ENCODE measurements around the gene EVX1.

EVX1 gene

DNA sequence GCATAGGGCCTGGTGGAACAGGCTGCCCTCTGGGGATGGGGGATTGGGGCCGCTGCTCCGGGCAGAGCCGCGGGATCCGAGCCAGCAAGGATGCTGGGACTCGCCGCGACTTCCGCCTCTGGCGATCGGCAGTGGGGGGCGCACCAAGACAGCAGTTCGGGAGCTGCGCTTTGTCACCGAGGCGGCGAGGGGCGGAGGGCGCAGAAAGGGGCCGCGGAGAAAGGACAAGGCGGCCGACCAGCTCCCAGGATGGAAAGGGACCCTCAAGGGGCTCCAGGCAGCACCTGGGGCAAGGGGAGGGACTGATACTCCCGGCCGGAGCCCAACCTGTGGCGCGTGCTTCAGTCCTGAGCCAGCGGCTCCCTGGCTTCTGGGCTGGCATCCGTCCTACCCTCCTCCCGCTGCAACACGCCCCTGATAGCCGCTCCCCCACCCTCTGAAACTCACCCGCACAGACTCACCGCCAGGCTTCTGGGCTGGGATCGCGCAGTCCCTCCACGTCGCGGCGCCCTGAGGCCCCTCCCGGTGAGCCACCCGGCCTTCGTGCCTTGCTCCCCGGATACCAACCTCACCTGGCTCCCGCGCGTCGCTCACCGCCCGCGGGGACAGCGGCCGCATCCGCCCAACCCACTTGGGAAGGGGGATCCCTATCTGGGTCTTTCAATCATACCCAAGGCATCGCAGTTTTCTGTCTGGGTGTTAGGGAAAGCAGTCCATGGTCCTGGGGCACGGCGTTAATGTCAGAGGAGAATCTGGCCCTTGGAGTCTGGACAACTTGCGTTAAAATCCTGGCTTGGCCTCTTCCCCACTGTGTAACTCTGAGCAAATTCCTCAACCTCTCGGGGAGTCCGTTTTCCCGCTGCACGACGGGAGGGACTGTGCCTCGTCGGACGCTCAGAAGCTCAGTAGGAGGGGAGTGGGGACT, 7.0 kb upstream of the EVX1 start:
- peak; percentile 26 for DNase-seq

DNA sequence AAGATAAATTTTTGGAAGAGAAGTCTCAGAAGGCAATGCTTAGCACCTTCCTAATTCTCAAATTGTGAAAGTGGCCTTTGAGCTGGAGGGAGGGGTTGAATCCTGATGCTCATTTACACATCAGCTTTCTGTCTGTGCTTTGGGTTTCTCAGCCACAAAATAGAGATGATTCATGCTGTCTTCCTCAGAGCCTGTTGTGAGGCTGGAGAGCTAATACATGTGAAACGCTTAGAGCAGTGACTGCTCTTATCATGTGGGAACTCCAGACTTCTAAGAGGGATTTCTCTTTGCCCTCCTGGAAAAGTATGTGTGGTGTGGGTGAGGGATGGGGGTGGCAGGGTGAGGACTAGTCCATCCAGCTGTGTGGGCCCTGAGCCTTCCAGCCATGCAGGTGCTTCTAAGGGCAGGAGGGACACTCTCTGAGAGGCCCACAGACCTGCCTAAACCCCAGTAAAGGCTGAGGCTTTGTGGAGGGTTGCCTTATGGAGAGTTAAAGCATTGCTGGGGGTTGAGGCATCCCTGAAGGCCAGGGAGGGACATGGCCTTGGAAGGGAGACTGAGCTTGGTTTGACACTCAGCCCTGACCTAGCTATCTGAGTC, 4.8 kb upstream of the EVX1 start:
- DNase-seq = peak; percentile 50

DNA sequence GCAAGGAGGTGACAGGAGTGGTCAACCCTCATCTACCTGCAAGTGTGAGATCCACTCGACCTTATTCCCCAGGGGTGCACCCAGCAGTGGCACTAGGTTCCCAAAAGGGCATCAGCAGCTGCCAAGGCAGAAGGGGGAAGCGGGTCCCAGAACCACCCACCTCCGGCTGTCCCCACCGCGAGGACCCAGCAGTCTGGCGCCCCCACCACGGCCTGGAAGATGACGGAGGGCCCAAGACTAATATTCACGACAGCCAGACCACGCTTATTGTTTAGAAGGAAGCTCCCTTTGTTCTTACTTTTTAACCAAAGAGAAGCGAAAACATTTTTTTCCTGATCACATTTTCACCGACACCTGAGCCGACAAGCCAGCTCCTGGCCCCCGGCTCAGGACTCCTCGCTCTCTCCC, 3.6 kb upstream of the EVX1 start:
- no peak for DNase-seq

DNA sequence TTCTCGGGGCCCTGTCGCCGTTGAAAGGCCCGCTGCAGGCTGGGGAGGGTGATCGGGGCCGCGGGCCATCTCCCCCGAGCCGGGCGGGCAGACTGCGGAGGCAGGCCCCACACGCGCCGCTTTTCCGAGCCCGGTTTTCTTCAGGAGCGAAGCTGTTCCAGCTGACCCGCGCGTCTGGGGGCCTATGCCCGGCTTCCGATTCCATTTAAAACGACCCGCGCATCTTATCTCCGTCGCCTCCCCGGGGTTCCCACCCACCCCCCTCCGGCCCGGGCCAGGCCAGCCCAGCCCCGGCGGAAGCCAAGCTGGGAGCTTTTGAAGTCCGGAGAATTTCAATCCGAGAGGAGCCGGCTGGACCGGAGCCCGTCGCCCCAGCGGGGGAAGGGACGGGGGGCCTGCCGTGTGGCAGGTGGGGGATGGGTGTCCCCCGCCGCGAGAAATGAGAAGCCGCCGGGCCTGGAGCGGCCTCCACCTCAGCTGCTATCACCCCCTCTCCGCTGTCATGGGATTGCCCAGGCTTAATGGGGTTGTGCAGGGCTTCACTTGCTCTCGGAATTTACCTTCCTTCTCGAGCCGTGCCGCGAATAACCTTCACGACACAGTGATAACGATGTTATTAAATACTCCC, 3.1 kb upstream of the EVX1 start:
- DNase-seq = no peak

DNA sequence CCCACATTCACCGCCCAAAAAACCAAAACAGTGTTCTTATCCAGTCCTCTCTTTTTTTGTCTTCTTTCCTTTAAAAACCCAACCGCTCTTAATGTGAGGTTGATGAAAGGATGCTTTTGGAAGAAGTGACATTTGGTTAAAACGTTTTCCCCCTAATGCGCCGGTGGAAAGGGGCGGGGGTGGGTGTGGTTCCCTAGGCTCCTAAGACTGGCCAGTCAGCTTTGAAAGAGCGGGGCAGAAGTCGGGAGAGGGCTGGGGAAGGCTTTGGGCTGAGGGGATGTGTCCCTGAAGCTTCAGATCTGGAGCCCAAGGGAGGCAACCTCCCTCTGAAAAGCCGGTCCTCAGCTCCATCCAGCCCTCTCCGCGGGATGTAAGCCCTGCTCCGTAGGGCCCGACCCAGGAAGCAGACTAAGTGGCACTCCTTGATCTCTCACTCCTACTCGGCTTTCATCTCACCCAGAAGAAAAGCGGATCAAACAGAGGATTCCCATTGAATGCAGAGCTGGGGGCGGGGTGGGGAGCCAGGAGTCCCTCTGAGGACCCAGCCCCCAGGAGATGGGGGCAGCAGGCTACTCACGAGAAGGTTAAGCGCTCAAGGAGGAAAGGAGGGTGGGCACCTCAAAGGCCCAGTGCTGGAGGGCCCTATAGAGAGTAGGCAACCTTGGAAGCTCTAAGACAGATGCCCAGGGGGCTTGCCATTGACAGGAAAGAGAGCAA, 2.4 kb upstream of the EVX1 start:
- DNase-seq = no peak

DNA sequence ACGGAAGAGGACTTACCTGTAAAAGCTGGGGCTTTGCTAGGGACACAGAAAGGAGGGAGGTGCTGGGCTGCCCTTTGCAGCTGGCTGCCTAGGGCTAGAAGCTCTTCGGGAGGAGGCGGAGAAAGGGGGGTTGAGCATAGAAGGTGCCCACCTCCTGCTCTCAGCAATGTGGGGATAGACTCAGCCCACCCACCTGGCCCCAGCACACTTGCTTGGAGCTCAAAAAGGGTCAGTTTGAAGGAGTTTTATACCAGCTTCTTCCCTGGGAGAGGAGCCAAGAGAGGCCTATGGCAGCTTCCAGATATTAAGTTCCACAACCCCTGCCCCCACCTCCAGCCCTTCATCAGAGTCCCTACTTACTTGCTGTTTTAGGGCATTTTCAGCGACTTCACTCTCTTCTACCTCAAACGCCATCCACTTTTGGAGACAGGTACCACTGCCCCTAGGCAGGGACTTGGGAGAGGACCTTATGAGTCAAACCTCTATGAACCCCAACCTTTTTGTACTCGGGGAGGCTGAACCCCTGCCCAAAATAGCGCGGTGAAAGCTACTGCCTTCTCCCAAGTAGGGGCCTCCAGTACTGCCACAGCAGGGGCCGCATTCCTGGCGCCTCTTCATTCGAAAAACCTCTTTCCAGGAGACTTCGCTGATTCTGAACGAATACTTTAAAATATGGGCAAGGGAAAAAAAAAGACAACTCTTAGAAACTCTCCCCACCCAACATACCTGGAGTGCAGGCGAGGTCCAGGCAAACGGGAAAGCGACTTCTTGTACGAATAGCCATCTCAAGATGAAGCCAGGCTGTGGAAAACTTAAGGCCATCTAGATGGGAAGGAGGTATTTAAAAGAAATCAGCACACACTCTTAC, 1.2 kb upstream of the EVX1 start:
- no peak for DNase-seq

DNA sequence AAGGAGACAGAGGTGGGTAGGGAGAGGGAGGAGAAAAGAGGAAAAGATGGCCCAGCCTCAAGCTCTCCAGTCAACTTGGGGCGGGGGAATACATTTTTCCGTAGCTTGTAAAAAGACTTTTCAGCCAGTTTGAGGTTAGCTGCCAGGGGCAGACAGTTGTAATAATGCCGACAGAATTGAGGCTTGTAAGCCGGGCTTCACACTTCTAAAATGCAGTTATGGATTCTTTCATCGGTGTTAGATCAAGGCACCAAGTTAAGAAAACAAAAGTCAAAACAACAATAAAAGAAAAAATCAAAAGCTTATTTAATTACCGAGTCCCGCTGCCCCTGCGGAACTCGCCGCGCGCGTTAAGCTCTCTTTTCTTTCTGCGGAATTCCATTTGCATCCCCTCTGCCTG, 448 bp upstream of the EVX1 start:
- DNase-seq = no peak

DNA sequence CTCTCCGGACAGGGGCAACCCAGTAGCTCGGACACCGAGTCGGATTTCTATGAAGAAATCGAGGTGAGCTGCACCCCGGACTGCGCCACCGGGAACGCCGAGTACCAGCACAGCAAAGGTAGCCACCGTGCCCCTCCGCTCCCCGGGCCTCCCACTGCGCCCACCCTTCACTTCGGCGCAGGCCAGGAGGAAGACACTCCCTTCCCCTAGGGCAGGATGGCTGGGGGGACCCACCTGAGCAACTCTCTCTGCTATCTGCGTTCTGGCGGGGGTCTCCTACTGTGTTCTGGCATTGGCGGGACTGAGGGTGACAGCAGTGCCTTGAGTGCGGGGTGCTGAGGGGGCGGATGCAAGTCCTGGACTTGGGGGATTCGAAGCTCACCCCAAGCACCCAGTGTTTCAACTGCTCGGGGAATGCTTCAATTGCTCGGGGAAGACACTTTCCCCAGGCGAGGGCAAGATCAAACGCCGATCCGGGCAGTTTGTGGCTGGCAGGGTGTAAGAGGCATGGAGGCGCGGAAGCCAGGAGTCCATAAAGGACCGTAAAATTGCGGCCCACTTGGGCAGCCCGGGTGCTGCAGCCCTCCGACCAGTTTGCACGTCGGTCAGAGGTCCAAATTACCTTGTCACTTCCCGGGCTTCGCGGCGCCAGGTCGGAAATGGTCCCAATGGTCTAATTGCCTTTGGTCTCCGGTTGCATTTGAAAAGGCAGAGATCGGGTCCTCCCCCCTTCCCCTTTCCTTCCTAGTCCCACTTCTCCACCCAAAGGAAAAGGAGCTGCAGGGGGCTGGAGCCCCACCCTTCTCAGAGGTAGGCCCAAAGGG, 950 bp downstream of the EVX1 start:
- DNase-seq = no peak

DNA sequence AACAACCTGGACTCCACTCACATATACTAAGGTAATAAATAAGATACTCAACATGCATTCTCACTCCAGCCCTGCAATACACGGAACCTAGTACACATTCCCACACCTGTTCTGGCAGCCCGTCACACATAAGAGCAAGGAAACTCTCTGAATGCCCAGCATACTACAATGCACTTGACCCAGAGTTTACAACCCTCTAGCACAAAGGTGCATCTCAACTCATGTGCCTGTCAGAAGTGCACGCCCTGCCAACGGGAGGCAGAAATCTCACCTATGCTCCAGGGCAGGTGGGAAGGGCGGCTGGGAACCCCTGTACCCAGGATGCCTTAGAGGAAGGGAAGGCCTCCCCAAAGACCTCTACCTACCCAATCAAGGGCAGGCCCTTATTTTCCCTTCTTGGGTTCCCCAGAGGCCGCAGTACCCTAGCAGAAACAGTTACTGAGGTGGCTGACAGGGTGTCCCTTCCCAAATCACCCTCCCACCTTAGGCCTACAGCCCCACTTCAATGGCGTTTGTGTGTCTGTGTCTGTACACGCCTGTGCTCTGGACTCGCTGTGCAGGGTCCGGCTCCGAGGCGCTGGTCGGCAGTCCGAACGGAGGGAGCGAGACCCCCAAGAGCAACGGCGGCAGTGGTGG, 2.0 kb downstream of the EVX1 start:
- no peak for DNase-seq

DNA sequence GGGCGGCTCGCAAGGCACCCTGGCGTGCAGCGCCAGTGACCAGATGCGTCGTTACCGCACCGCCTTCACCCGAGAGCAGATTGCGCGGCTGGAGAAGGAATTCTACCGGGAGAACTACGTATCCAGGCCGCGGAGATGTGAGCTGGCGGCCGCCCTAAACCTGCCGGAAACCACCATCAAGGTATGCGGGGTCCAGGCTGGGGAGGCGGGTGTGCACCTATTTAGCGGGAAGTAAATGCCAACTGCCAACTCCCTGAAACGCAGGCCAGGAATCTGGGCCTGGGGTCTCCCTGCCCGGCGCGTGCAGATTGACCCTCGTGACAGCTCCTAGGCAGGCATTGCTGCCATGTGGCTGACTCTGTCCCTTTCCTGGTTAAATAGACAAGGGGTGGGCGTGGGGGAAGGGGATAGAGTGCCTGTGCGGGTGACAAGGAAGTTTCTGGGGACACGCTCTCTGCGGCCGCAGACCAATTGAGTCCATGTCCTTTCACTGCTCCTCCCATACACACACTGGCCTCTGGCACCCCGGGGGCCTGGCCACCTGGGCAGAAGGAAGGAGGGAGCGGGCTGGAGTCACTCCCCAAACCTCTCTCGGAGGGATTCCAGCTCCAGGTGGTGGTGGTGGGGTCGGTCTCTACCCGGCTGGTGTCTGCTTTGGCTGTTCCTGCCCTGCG, 2.7 kb downstream of the EVX1 start:
- no peak for DNase-seq

DNA sequence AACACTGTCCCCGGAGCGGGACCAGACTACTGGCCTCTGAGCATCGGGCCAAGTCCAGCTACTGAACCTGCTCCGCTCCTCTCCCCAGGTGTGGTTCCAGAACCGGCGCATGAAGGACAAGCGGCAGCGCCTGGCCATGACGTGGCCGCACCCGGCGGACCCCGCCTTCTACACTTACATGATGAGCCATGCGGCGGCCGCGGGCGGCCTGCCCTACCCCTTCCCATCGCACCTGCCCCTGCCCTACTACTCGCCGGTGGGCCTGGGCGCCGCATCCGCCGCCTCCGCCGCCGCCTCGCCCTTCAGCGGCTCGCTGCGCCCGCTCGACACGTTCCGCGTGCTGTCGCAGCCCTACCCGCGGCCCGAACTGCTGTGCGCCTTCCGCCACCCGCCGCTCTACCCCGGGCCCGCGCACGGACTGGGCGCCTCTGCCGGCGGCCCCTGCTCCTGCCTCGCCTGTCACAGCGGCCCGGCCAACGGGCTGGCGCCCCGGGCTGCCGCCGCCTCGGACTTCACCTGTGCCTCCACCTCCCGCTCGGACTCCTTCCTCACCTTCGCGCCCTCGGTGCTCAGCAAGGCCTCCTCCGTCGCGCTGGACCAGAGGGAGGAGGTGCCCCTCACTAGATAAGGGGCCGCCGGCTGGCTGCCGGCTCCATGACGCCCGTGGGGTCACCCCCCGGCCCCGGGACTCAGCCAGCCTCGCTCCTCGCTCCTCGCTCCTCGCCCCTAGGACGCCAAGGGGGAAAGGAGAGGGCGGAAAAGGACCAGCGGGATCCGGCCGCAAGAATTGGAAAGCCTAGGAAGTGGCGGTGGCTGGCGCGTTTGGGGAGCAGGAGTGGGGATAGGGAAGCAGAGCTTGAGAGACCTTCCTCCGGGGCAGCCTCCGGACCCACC, 3.4 kb downstream of the EVX1 start:
- DNase-seq = no peak

DNA sequence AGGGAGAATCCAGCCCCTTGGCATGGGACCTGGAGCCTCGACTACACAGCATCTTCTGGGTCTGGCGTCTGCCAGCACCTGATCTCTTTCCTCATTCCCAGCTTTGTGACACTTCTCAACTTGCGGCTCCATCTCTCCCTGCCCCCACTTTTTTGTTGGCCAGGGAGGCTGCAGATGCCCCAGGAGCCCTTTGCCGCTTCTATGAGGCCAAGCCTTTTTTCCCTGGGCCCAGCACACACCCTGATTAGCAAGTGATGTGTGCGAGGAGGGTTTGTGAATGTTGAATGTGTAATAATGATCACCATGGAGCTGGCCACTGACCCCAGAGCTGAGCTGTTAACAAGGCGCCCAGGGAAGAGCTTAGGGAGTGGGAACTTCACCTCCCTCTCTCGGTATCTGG, 4.4 kb downstream of the EVX1 start:
- DNase-seq = no peak

DNA sequence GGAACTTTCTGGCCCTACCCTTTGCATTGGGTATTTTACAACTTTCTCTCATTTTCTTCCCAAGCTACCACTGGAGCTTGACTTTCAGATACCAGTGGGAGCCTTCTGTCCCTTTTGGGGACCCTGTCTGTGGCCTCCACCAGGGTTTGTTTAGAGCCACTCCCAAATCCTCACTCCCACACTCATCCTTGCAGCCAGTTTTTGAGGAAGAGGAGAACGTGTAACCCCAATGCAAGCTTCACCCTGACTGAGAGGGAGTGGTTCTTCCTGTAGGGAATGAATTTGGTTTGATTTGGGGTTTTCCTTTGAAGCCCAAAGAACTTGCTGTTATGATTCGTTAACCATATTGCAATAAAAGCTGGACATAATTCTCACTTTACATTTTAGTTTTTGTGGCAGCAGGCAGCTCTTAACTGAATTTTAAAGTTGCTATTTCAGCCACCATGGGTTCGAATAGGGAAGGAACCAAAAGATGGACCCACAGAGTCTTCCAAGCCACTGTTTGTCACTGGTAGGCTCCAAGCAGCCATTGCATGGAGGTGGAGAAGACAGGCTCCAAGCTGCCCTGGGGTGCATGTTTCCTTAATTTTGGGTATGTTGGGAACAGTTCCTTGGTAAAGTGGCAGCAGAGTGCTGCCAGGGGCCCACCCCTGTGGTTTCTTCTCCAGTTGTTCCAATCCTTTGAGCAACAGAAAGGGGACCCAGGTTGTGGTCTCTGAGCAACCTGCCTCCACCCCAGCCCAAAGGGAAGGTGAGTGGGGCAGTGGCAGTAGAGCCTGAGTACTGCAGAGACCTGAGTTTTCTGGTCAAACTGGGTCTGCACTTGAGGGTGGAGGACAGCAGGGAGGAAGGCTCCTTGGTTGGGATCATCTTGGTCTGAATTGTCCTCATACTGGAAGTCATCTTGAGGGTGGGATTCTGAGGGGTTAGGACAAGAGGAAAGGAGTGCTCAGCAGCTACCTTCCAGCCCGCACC, 5.1 kb downstream of the EVX1 start:
- no peak for DNase-seq

DNA sequence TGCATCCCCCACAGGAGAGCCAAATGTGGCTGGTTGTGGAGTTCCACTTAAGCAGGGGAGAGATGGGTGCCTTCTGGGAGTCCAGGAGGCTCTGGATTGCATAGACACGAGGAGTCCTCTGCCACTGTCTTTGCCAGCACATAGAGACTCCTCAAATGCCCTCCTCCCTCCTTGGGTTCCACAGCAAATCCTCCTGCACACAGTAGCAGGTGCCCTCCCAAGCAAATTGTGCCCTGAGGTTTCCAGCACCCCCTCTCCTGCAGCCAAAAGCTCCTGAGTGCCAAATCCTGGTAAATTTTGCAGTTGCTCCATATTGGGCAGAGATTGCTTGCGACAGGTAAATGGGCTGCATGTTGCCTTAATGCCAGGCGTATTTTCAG, 5.8 kb downstream of the EVX1 start:
- no peak for DNase-seq

DNA sequence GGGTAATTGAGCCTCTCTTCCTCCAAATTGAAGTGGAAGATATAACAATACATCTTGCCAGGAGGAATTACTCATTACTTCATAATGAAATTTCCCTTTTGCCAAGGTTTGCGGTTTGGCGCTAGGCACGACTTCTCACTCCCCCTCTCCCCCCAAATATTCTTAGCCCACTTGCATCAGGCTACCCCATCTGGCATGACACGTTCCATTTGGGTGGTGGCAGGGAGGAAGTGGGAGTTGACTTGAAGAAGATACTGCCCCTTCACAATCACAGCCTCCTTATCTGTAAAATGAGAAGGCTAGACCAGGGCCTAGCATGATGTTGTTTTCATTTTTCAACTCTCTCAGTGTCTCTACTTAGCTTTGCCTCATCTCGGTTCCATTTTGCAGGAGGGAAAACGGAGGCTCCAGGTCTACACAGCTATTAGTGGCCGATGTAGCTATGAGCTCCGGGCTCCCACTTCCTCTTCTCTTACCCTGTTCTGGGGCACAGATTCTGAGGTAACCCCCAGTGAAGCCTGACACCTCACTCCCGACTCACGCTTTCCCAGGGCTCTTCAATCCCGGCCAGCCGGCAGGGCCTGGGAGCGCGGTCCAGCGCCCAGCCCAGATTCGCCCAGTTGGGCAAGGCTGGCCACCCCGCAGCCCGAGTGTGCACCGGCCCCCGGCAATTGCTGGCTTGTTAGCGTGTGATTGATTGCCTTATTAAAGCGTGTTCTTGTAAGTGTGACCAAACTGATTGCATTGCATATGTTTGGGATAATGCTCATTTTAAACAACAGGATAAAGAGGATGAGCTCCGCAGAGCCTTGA, 6.5 kb downstream of the EVX1 start:
- DNase-seq = peak; percentile 34

DNA sequence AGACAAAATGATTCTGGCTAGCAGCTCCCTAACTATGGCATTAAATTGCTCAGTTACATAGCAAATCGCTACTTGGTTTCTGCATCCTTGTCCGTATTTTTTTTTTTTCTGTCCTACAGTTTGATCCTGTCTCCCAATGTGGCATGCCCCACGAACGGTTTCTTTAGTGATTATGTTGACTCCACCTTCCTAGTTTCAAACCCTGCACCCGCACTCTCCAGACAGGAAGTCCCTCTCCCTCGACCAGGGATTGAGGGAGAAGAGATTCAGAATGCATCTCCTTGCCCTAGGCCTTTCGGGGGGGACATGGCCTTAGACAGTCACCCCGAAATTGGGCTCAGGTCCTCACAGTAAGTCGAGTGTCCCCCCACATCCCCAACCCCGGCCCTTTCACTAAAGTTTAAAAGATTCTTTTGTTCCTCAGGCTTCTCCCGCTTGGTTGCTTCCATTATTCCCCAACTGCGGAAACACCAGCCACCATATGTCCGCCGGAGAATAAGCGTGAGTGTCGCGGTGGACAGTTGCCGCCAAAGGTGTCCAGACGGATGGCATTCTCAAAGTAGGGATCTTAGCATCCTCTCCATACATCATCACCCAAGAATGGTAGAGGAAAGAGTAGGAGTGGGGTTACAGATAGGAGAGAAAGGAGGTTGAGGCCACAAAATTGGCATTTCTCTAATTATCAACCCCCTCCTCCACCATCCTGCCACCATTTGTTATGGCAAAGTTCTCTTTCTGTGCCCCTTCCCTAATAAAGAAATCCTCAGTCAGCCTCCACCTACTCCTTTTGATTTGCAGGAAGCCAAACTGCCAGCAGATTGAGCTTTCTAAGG, 7.3 kb downstream of the EVX1 start:
- no peak for DNase-seq
